CD14-positive monocyte (primary cell): ENCODE data around the gene RAI14. TPM values are rescaled to one million over a fixed set of nuclear protein-coding genes. Genes with fewer than 3 reads are reported as not detected.

ENCODE experiments used
- DNase-seq, 3 donors: peaks; one replicate each; pipeline ENCODE4 v3.0.0-alpha.2; 2011 to 2022
- H2AFZ ChIP-seq: 2 replicates; pipeline ENCODE4 v1.6.0; 2012; ENCODE audit warnings: mild to moderate bottlenecking, low read depth, low read length, inconsistent platforms; ENCODE audit not compliant: insufficient read depth, poor library complexity, severe bottlenecking
- H3K27ac ChIP-seq, 2 donors: 1 replicate in 1 of 2; 2 replicates in 1 of 2; pipeline ENCODE4 v1.5.1; 2012 to 2013; ENCODE audit warnings: low read length in 2 of 2, control low read depth in 1 of 2, inconsistent platforms in 1 of 2, low read depth in 1 of 2, mild to moderate bottlenecking in 1 of 2
- H3K27me3 ChIP-seq, 2 donors: one replicate each; pipeline versions ENCODE4 v1.6.0 to v1.6.1; 2011 to 2013; ENCODE audit warnings: low read length in 2 of 2; ENCODE audit not compliant: control insufficient read depth in 2 of 2, insufficient read depth in 2 of 2
- H3K36me3 ChIP-seq, 2 donors: replicated peaks in 1 of 2; 1 replicate in 1 of 2; 2 replicates in 1 of 2; pipeline versions ENCODE4 v1.5.1 to v1.6.1; 2012 to 2013; ENCODE audit warnings: low read length in 2 of 2, control low read depth in 1 of 2, inconsistent platforms in 1 of 2, mild to moderate bottlenecking in 1 of 2; ENCODE audit not compliant: insufficient read depth in 2 of 2, control insufficient read depth in 1 of 2
- H3K4me1 ChIP-seq, 2 donors: 1 replicate in 1 of 2; 2 replicates in 1 of 2; pipeline versions ENCODE4 v1.5.1 to v1.6.1; 2012 to 2013; ENCODE audit warnings: low read length in 2 of 2, control low read depth in 1 of 2, inconsistent platforms in 1 of 2, mild to moderate bottlenecking in 1 of 2, moderate library complexity in 1 of 2; ENCODE audit not compliant: insufficient read depth in 2 of 2, control insufficient read depth in 1 of 2
- H3K4me2 ChIP-seq: replicated peaks from 2 replicates; pipeline ENCODE3; 2012; ENCODE audit warnings: low read length, moderate library complexity, mild to moderate bottlenecking; ENCODE audit not compliant: poor library complexity, severe bottlenecking; ENCODE audit errors: extremely low read depth
- H3K4me3 ChIP-seq, 3 experiments: fragments of 200-600 bp in 1 of 3; sonication (generic) in 1 of 3; replicated peaks in 1 of 3; 1 replicate in 2 of 3; 2 replicates in 1 of 3; pipeline ENCODE4 v1.5.1; 2011 to 2013; ENCODE audit warnings: low read length in 3 of 3, mild to moderate bottlenecking in 3 of 3, control low read depth in 2 of 3, low read depth in 2 of 3, inconsistent platforms in 1 of 3, moderate library complexity in 1 of 3
- H3K79me2 ChIP-seq: 2 replicates; pipeline ENCODE4 v1.6.0; 2012; ENCODE audit warnings: mild to moderate bottlenecking, control low read depth, inconsistent platforms, low read length, moderate library complexity; ENCODE audit not compliant: insufficient read depth
- H3K9ac ChIP-seq: 2 replicates; pipeline ENCODE4 v1.6.0; 2017; ENCODE audit warnings: low read length, mild to moderate bottlenecking; ENCODE audit not compliant: insufficient read depth, poor library complexity, severe bottlenecking
- H3K9me3 ChIP-seq, 2 donors: replicated peaks in 1 of 2; 1 replicate in 1 of 2; 2 replicates in 1 of 2; pipeline versions ENCODE4 v1.5.1 to v1.6.1; 2012 to 2013; ENCODE audit warnings: low read length in 2 of 2, control low read depth in 1 of 2; ENCODE audit not compliant: control insufficient read depth in 1 of 2, insufficient read depth in 1 of 2
- H4K20me1 ChIP-seq: 2 replicates; pipeline ENCODE4 v1.6.0; 2012; ENCODE audit warnings: mild to moderate bottlenecking, low read length, control low read depth, moderate library complexity; ENCODE audit not compliant: insufficient read depth
- H3K27ac Mint-ChIP-seq, 7 donors: one replicate each; pipeline ENCODE4 v1.8.0; 2020; ENCODE audit warnings: mild to moderate bottlenecking in 7 of 7, mixed read lengths in 7 of 7, moderate library complexity in 6 of 7, inconsistent platforms in 2 of 7
- H3K27me3 Mint-ChIP-seq, 3 donors: one replicate each; pipeline ENCODE4 v1.8.0; 2021 to 2022; ENCODE audit warnings: low read depth in 3 of 3, mild to moderate bottlenecking in 3 of 3, mixed read lengths in 3 of 3, moderate library complexity in 3 of 3, inconsistent platforms in 1 of 3
- H3K36me3 Mint-ChIP-seq, 2 donors: one replicate each; pipeline ENCODE4 v1.8.0; 2020; ENCODE audit warnings: mixed read lengths in 2 of 2, inconsistent platforms in 1 of 2, mild to moderate bottlenecking in 1 of 2
- H3K4me1 Mint-ChIP-seq: one replicate; pipeline ENCODE4 v1.8.0; 2020; ENCODE audit warnings: mild to moderate bottlenecking, mixed read lengths
- H3K4me3 Mint-ChIP-seq, 2 donors: one replicate each; pipeline ENCODE4 v1.8.0; 2020; ENCODE audit warnings: mild to moderate bottlenecking in 2 of 2, mixed read lengths in 2 of 2, moderate library complexity in 1 of 2
- H3K9me3 Mint-ChIP-seq, 7 donors: one replicate each; pipeline ENCODE4 v1.8.0; 2020 to 2022; ENCODE audit warnings: mixed read lengths in 7 of 7, mild to moderate bottlenecking in 6 of 7, moderate library complexity in 6 of 7, inconsistent platforms in 2 of 7
- WGBS: methylation state at CpG from one replicate; pipeline ENCODE4 v1.1.5; 2013; ENCODE audit warnings: missing lambda C conversion rate; ENCODE audit not compliant: insufficient coverage; 5-methylcytosine and 5-hydroxymethylcytosine counted together
- intact Hi-C, 2 donors: fragments of 100-400 bp; cut with micrococcal nuclease; formaldehyde crosslinking; loops; one replicate each; pipeline versions ENCODE4 v1.15.0 to v1.15.1; 2023
- polyA plus RNA-seq, 3 donors: library from polyadenylated mRNA; depleted of rRNA in 1 of 3; unstranded in 2 of 3; stranded (reverse) in 1 of 3; fragments of 300-500 nt in 2 of 3; fragments of >200 nt in 1 of 3; fragmentation: Illumina TruSeq in 2 of 3; gene quantifications; 1 replicate in 2 of 3; 2 replicates in 1 of 3; pipeline ENCODE4 v1.2.3, GENCODE V29; 2012 to 2021
- TF ChIP-seq, protein P1 (sequence below): fragments of 200-600 bp; IDR thresholded peaks from one replicate; pipeline ENCODE4 v1.8.0; 2022; ENCODE audit warnings: antibody characterized with exemption, mild to moderate bottlenecking

Gene RAI14
- polyA plus RNA-seq, 3 donors: 0.08 TPM; not detected in 2

DNA sequence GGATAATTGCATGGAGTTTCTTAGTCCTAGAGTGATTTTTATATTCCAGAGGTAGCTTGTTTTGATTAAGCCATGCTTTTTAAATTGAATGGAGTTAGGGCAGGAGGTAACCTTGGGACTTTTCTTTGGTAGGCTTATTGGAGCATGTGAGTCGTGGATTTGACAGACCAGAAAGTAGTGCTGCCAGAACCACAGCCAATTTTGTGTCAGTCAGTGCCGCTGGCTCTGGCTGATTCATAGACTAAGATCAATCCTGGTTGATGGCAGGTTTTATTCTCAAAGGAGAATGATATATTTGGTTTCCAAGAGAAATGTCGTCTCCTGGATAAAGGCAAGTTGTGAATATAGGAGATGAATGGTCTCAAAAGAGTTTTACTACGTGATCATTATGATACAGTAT is 20.3 kb downstream of the RAI14 start:
- no peak overlapping the region for H3K4me3 ChIP-seq
- H2AFZ ChIP-seq: no peak overlapping the region
- Mint-ChIP-seq H3K4me1 (no peaks in the 10 kb centered on the region), H3K9me3 (no peaks in the 10 kb centered on the region), H3K27me3 (peaks cover 2 to 3% (median 3%) of the 10 kb centered on the region in 3 donors), H3K27ac (no peak overlapping the region), H3K36me3 (no peaks in the 10 kb centered on the region), H3K4me3 (no peak overlapping the region)
- H3K9me3 ChIP-seq: no peaks in the 10 kb centered on the region
- no peaks in the 10 kb centered on the region for H3K4me1 ChIP-seq
- no peaks in the 10 kb centered on the region for H3K79me2 ChIP-seq
- H3K4me2 ChIP-seq: no peak overlapping the region
- H4K20me1 ChIP-seq: no peaks in the 10 kb centered on the region
- WGBS: 94% methylated on average over 2 of the region's 4 CpGs
- intact Hi-C loops: no loop called here
- H3K36me3 ChIP-seq: no peaks in the 10 kb centered on the region
- H3K9ac ChIP-seq: no peak overlapping the region
- TF ChIP-seq, protein P1, sequence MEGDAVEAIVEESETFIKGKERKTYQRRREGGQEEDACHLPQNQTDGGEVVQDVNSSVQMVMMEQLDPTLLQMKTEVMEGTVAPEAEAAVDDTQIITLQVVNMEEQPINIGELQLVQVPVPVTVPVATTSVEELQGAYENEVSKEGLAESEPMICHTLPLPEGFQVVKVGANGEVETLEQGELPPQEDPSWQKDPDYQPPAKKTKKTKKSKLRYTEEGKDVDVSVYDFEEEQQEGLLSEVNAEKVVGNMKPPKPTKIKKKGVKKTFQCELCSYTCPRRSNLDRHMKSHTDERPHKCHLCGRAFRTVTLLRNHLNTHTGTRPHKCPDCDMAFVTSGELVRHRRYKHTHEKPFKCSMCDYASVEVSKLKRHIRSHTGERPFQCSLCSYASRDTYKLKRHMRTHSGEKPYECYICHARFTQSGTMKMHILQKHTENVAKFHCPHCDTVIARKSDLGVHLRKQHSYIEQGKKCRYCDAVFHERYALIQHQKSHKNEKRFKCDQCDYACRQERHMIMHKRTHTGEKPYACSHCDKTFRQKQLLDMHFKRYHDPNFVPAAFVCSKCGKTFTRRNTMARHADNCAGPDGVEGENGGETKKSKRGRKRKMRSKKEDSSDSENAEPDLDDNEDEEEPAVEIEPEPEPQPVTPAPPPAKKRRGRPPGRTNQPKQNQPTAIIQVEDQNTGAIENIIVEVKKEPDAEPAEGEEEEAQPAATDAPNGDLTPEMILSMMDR: no peak
- H3K27ac ChIP-seq: no peak overlapping the region
- no peaks in the 10 kb centered on the region for H3K27me3 ChIP-seq
- DNase-seq: no peak

DNA sequence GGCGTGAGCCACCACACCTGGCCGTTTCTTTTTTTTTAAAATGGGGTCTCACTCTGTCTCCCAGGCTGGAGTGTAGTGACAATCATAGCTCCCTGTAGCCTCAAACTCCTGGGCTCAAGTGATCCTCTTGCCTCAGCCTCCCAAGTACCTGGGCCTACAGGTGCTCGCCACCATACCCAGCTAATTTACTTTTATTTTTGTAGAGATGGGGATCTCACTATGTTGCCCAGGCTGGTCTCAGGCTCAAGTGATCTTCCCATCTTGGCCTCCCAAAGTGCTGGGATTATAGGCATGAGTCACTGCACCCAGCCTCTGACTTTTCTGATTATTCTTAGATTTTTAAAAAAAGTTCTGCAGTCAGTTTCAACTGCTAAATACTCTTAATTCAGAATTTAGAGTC is 21.3 kb downstream of the RAI14 start:
- peaks cover 1 to 5% (median 3%) of the 10 kb centered on the region in 3 donors for H3K27me3 Mint-ChIP-seq
- Histone ChIP-seq H3K36me3 (no peaks in the 10 kb centered on the region), H3K4me1 (no peaks in the 10 kb centered on the region), H3K9ac (no peak overlapping the region), H3K4me2 (no peak overlapping the region), H3K4me3 (no peak overlapping the region), H3K79me2 (no peaks in the 10 kb centered on the region), H2AFZ (no peak overlapping the region), H3K27ac (no peak overlapping the region), H3K27me3 (no peaks in the 10 kb centered on the region), H4K20me1 (no peaks in the 10 kb centered on the region), H3K9me3 (no peaks in the 10 kb centered on the region)
- no peaks in the 10 kb centered on the region for H3K36me3 Mint-ChIP-seq
- no peaks in the 10 kb centered on the region for H3K4me1 Mint-ChIP-seq
- WGBS: 95% methylated on average over 2 of the region's 3 CpGs
- H3K27ac Mint-ChIP-seq: no peak overlapping the region
- intact Hi-C loops: no loop called here
- no peaks in the 10 kb centered on the region for H3K9me3 Mint-ChIP-seq
- TF ChIP-seq, protein P1: no peak
- H3K4me3 Mint-ChIP-seq: no peak overlapping the region
- no peak for DNase-seq
